Mesenchymal stem cell (in vitro differentiated cells and primary cell): ENCODE results near the gene ITPRID2.
"Not testable (repeated sequence)": the region's sequence is repeated elsewhere in the genome, so short reads cannot be mapped to it uniquely, and the experiment has no call there.

Experiments
- DNase-seq: peaks from one replicate; pipeline ENCODE4 v3.0.0-alpha.2; 2013
- H2AFZ ChIP-seq: one replicate; pipeline ENCODE4 v1.6.1; 2013; ENCODE audit warnings: low read depth, mild to moderate bottlenecking, control low read depth, inconsistent platforms, low read length, moderate library complexity
- H2AK5ac ChIP-seq: 2 replicates; pipeline ENCODE4 v1.6.1; 2013; ENCODE audit warnings: low read length, moderate library complexity, mild to moderate bottlenecking, inconsistent platforms; ENCODE audit not compliant: severe bottlenecking
- H2BK120ac ChIP-seq: one replicate; pipeline ENCODE4 v1.6.1; 2013; ENCODE audit warnings: low read depth, mild to moderate bottlenecking, inconsistent platforms, low read length, moderate library complexity
- H2BK12ac ChIP-seq, 2 experiments: one replicate each; pipeline ENCODE4 v1.6.1; 2013; ENCODE audit warnings: inconsistent platforms in 2 of 2, low read length in 2 of 2, mild to moderate bottlenecking in 2 of 2, moderate library complexity in 2 of 2, control low read depth in 1 of 2
- H2BK15ac ChIP-seq: one replicate; pipeline ENCODE4 v1.6.1; 2013; ENCODE audit warnings: mild to moderate bottlenecking, low read depth, inconsistent platforms; ENCODE audit not compliant: poor library complexity, severe bottlenecking
- H2BK5ac ChIP-seq: 2 replicates; pipeline ENCODE4 v1.6.1; 2013; ENCODE audit warnings: low read depth, mild to moderate bottlenecking, low read length, control low read depth, inconsistent platforms; ENCODE audit not compliant: poor library complexity, severe bottlenecking
- H3K14ac ChIP-seq, 2 experiments: one replicate each; pipeline ENCODE4 v1.6.1; 2013; ENCODE audit warnings: inconsistent platforms in 2 of 2, low read length in 2 of 2, control low read depth in 1 of 2, mild to moderate bottlenecking in 1 of 2, moderate library complexity in 1 of 2
- H3K18ac ChIP-seq, 2 experiments: one replicate each; pipeline ENCODE4 v1.6.1; 2013; ENCODE audit warnings: inconsistent platforms in 2 of 2, low read length in 2 of 2, control low read depth in 1 of 2, low read depth in 1 of 2, mild to moderate bottlenecking in 1 of 2
- H3K23ac ChIP-seq, 2 experiments: one replicate each; pipeline ENCODE4 v1.6.1; 2013; ENCODE audit warnings: inconsistent platforms in 2 of 2, low read length in 2 of 2, mild to moderate bottlenecking in 2 of 2, moderate library complexity in 2 of 2, control low read depth in 1 of 2
- H3K27ac ChIP-seq: 2 replicates; pipeline ENCODE4 v1.5.1; 2013; ENCODE audit warnings: mild to moderate bottlenecking, moderate library complexity, low read length, control low read depth, inconsistent platforms; ENCODE audit not compliant: poor library complexity, severe bottlenecking
- H3K27me3 ChIP-seq, 2 experiments: 2 replicates each; pipeline versions ENCODE4 v1.6.1 to v1.7.0; 2013; ENCODE audit warnings: low read length in 2 of 2, mild to moderate bottlenecking in 2 of 2, moderate library complexity in 2 of 2, control low read depth in 1 of 2, inconsistent platforms in 1 of 2; ENCODE audit not compliant: control insufficient read depth in 1 of 2, insufficient read depth in 1 of 2
- H3K36me3 ChIP-seq, 2 experiments: 2 replicates each; pipeline versions ENCODE4 v1.6.1 to v1.7.0; 2013; ENCODE audit warnings: low read length in 2 of 2, control low read depth in 1 of 2, inconsistent platforms in 1 of 2, low read depth in 1 of 2, mild to moderate bottlenecking in 1 of 2; ENCODE audit not compliant: insufficient read depth in 2 of 2, control insufficient read depth in 1 of 2
- H3K4ac ChIP-seq, 2 experiments: one replicate each; pipeline ENCODE4 v1.6.1; 2013; ENCODE audit warnings: inconsistent platforms in 2 of 2, low read length in 2 of 2, mild to moderate bottlenecking in 2 of 2, moderate library complexity in 2 of 2, control low read depth in 1 of 2, low read depth in 1 of 2
- H3K4me1 ChIP-seq: 2 replicates; pipeline ENCODE4 v1.6.1; 2013; ENCODE audit warnings: low read depth, low read length, control low read depth; ENCODE audit not compliant: control insufficient read depth, insufficient read depth
- H3K4me2 ChIP-seq: 2 replicates; pipeline ENCODE4 v1.6.1; 2013; ENCODE audit warnings: low read length, mild to moderate bottlenecking, inconsistent platforms; ENCODE audit not compliant: poor library complexity, severe bottlenecking
- H3K4me3 ChIP-seq, 2 experiments: 2 replicates each; pipeline versions ENCODE4 v1.5.1 to v1.7.0; 2013; ENCODE audit warnings: low read length in 2 of 2, mild to moderate bottlenecking in 2 of 2, control low read depth in 1 of 2, low read depth in 1 of 2; ENCODE audit not compliant: insufficient read depth in 1 of 2
- H3K79me1 ChIP-seq: replicated peaks from 2 replicates; pipeline ENCODE4 v1.6.1; 2013; ENCODE audit warnings: mild to moderate bottlenecking, control low read depth, low read length, inconsistent platforms; ENCODE audit not compliant: poor library complexity, severe bottlenecking
- H3K9ac ChIP-seq: 2 replicates; pipeline ENCODE4 v1.7.0; 2013; ENCODE audit warnings: mild to moderate bottlenecking, low read length, moderate library complexity
- H3K9me3 ChIP-seq: 2 replicates; pipeline ENCODE4 v1.7.0; 2013; ENCODE audit warnings: mild to moderate bottlenecking, low read length; ENCODE audit not compliant: control insufficient read depth
- H4K8ac ChIP-seq: one replicate; pipeline ENCODE4 v1.6.1; 2013; ENCODE audit warnings: inconsistent platforms, mild to moderate bottlenecking, low read length, moderate library complexity
- H4K91ac ChIP-seq: one replicate; pipeline ENCODE4 v1.6.1; 2013; ENCODE audit warnings: mild to moderate bottlenecking, low read length, inconsistent platforms
- WGBS: methylation state at CpG from one replicate; pipeline ENCODE4 v1.1.7; 2013; ENCODE audit warnings: mixed read lengths; 5-methylcytosine and 5-hydroxymethylcytosine counted together

Gene ITPRID2

GRCh38 chr2:181957668-181958067, 66.1 kb downstream of the ITPRID2 start:
- H3K4me1 ChIP-seq, result peaks cover 3% of the 10 kb centered on the region
- 52% methylated on average over 3 of the region's 4 CpGs for WGBS
- no peak overlapping the region for H2AFZ ChIP-seq
- no peak overlapping the region for H2BK12ac ChIP-seq
- H3K27me3 ChIP-seq, result no peaks in the 10 kb centered on the region
- H3K18ac ChIP-seq, result no peak overlapping the region
- H3K27ac ChIP-seq, result no peak overlapping the region
- no peak overlapping the region for H3K9ac ChIP-seq
- no peak overlapping the region for H2BK120ac ChIP-seq
- no peaks in the 10 kb centered on the region for H3K9me3 ChIP-seq
- no peak overlapping the region for H3K14ac ChIP-seq
- H4K91ac ChIP-seq, result no peak overlapping the region
- no peak overlapping the region for H2AK5ac ChIP-seq
- H3K36me3 ChIP-seq, result peaks cover 0 to 2% of the 10 kb centered on the region in 2 experiments
- H3K79me1 ChIP-seq, result peaks cover 1% of the 10 kb centered on the region
- no peak for DNase-seq
- no peak overlapping the region for H2BK5ac ChIP-seq
- no peak overlapping the region for H3K4me2 ChIP-seq
- no peak overlapping the region for H4K8ac ChIP-seq
- no peak overlapping the region for H3K4ac ChIP-seq
- H3K4me3 ChIP-seq, result no peak overlapping the region
- H2BK15ac ChIP-seq, result no peak overlapping the region
- no peak overlapping the region for H3K23ac ChIP-seq

DNA sequence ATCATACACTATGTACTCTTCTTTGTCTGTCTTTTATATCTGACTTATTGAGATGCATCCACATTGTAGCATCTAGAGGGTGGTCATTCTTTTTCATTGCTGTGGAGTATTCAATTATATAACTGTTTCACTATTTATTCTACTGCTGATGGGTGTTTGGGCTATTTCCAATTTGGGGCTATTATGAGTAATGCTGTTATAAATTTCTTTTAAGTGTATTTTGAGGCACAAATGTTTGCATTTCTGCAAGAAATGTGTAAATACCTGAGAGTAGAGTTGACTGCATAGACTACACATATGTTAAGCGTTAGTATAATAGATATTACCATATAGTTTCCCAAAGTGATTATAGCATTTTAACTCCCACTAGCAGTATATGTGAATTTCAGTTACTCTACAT, 67.2 kb downstream of the ITPRID2 start:
- H3K36me3 ChIP-seq, result peaks cover 0 to 2% of the 10 kb centered on the region in 2 experiments
- no peaks in the 10 kb centered on the region for H3K9me3 ChIP-seq
- H3K14ac ChIP-seq, result no peak overlapping the region
- no peak overlapping the region for H3K4me2 ChIP-seq
- H3K23ac ChIP-seq, result no peak overlapping the region
- H2BK120ac ChIP-seq, result no peak overlapping the region
- no peak overlapping the region for H3K18ac ChIP-seq
- no peak overlapping the region for H4K8ac ChIP-seq
- no peak overlapping the region for H2BK12ac ChIP-seq
- no peak overlapping the region for H3K9ac ChIP-seq
- no peak overlapping the region for H2AFZ ChIP-seq
- H3K27ac ChIP-seq, result no peak overlapping the region
- no peak overlapping the region for H3K4ac ChIP-seq
- no CpG with 5 or more reads among the region's 1 CpG for WGBS
- peaks cover 2% of the 10 kb centered on the region for H3K4me1 ChIP-seq
- H2AK5ac ChIP-seq, result no peak overlapping the region
- no peak overlapping the region for H2BK15ac ChIP-seq
- no peak overlapping the region for H4K91ac ChIP-seq
- H3K4me3 ChIP-seq, result no peak overlapping the region
- no peaks in the 10 kb centered on the region for H3K27me3 ChIP-seq
- no peak for DNase-seq
- no peak overlapping the region for H2BK5ac ChIP-seq
- peaks cover 1% of the 10 kb centered on the region for H3K79me1 ChIP-seq

GRCh38 chr2:181959508-181959907, 68.0 kb downstream of the ITPRID2 start:
- H3K4me2 ChIP-seq, result no peak overlapping the region
- no peak overlapping the region for H3K9ac ChIP-seq
- no peaks in the 10 kb centered on the region for H3K9me3 ChIP-seq
- no peak overlapping the region for H3K4ac ChIP-seq
- no peak overlapping the region for H2AFZ ChIP-seq
- no peak for DNase-seq
- no peak overlapping the region for H3K14ac ChIP-seq
- no peak overlapping the region for H4K8ac ChIP-seq
- H2AK5ac ChIP-seq, result no peak overlapping the region
- no peak overlapping the region for H2BK5ac ChIP-seq
- H3K4me1 ChIP-seq, result no peaks in the 10 kb centered on the region
- no peak overlapping the region for H4K91ac ChIP-seq
- no peak overlapping the region for H2BK120ac ChIP-seq
- no peaks in the 10 kb centered on the region for H3K27me3 ChIP-seq
- H3K27ac ChIP-seq, result no peak overlapping the region
- no peak overlapping the region for H3K23ac ChIP-seq
- H3K18ac ChIP-seq, result no peak overlapping the region
- H2BK15ac ChIP-seq, result no peak overlapping the region
- H2BK12ac ChIP-seq, result no peak overlapping the region
- H3K36me3 ChIP-seq, result peaks cover 0 to 2% of the 10 kb centered on the region in 2 experiments
- no peak overlapping the region for H3K4me3 ChIP-seq
- peaks cover 1% of the 10 kb centered on the region for H3K79me1 ChIP-seq

DNA sequence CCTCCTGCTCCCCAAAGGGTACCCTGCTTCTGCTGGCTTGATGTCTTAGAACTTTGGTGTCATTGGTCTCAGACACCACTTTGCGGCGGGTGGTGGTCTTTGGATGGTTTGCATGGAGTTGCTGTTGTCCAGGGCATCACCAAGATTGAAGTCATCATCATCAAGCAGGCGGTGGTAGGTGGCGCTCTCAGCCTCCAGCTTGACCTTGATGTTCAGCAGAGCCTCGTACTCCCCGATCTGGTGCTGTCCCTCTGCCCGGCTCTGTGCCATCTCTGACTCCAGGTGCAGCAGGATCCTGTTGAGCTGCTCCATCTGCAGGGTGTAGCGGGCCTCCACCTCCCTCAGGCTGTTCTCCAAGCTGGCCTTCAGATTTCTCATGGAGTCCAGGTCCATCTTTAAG, 69.6 kb downstream of the ITPRID2 start:
- WGBS, result 95% methylated on average over 8 of the region's 8 CpGs
- not testable (repeated sequence) for H3K27me3 ChIP-seq, H3K4me1 ChIP-seq, H3K79me1 ChIP-seq, H3K36me3 ChIP-seq, H2BK12ac ChIP-seq, H2AFZ ChIP-seq, H3K4me2 ChIP-seq, H2BK15ac ChIP-seq, H2BK120ac ChIP-seq, H4K8ac ChIP-seq, H3K4ac ChIP-seq, H3K23ac ChIP-seq, DNase-seq, H2AK5ac ChIP-seq, H4K91ac ChIP-seq, H3K14ac ChIP-seq, H3K9ac ChIP-seq, H3K27ac ChIP-seq, H3K9me3 ChIP-seq, H3K4me3 ChIP-seq, H2BK5ac ChIP-seq, H3K18ac ChIP-seq
